Retinal pigment epithelial cell (primary cell): ENCODE measurements around the gene TCF7L2.

Experiments used
- DNase-seq: peaks from one replicate; pipeline ENCODE4 v3.0.0-alpha.2; 2010; ENCODE audit warnings: low read depth
- H3K4me3 ChIP-seq: 2 replicates; pipeline ENCODE4 v1.5.1; 2011; ENCODE audit warnings: mild to moderate bottlenecking, low read length, control low read depth, moderate library complexity
- CTCF ChIP-seq: conservative IDR thresholded peaks from 2 replicates; pipeline ENCODE4 v1.5.1; 2011; ENCODE audit warnings: low read depth, low read length, control low read depth, inconsistent platforms

Gene TCF7L2

GRCh38 chr10:113045147-113046055 is 95.4 kb downstream of the TCF7L2 start:
- H3K4me3 ChIP-seq, result no peak overlapping the region
- TF ChIP-seq CTCF, result no peak
- DNase-seq, result no peak

GRCh38 chr10:113047151-113047550 is 97.1 kb downstream of the TCF7L2 start:
- H3K4me3 ChIP-seq, result no peak overlapping the region
- no peak for TF ChIP-seq CTCF
- DNase-seq, result no peak

- no peak for TF ChIP-seq CTCF
- DNase-seq, result no peak
- H3K4me3 ChIP-seq, result no peak overlapping the region
These were observed 97.5 kb downstream of the TCF7L2 start for GRCh38 chr10:113047605-113047962.

- DNase-seq, result no peak
- H3K4me3 ChIP-seq, result no peak overlapping the region
- TF ChIP-seq CTCF, result no peak
These were observed 98.1 kb downstream of the TCF7L2 start for GRCh38 chr10:113047963-113048781.

GRCh38 chr10:113049881-113050280 is 99.8 kb downstream of the TCF7L2 start:
- no peak for TF ChIP-seq CTCF
- H3K4me3 ChIP-seq, result no peak overlapping the region
- DNase-seq, result no peak

GRCh38 chr10:113052076-113052830 is 102.2 kb downstream of the TCF7L2 start:
- H3K4me3 ChIP-seq, result no peak overlapping the region
- TF ChIP-seq CTCF, result peak; percentile 44
- DNase-seq, result no peak
